ENCODE measurements around the gene ZNF488.

ZNF488 gene

DNA sequence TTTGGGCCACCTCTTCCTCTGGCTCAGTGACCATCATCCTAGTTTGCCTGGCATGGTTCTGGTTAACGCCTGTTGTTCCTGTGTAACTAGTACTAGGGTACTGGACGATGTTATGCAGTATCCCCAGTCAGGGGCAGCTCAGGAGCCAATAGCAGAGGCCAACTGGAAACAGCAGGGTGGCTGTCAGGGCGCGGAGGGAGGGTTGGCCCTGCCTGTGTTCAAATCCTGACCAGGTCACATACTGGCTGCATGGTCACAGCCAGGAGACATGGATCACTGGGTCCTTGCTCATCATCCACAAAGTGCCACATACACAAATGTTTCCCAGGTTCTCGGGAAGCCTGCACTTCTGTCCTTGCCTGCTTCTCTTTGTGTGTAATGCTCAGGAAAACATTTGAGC lies 48.2 kb downstream of the ZNF488 start:
- no peak overlapping the region for H3K4me3 ChIP-seq (ENCODE audit: low read length)
- H3K27me3 ChIP-seq (ENCODE audit: control insufficient read depth, insufficient read depth, low read length): no peaks in the 10 kb centered on the region
- H3K36me3 ChIP-seq (ENCODE audit: control insufficient read depth, insufficient read depth, low read length): no peaks in the 10 kb centered on the region
- H3K4me1 ChIP-seq (ENCODE audit: control insufficient read depth, insufficient read depth, low read length): peaks cover 8% of the 10 kb centered on the region
- H3K9ac ChIP-seq (ENCODE audit: low read length): no peak overlapping the region
- no peaks in the 10 kb centered on the region for H3K9me3 ChIP-seq (ENCODE audit: control insufficient read depth, low read length)

DNA sequence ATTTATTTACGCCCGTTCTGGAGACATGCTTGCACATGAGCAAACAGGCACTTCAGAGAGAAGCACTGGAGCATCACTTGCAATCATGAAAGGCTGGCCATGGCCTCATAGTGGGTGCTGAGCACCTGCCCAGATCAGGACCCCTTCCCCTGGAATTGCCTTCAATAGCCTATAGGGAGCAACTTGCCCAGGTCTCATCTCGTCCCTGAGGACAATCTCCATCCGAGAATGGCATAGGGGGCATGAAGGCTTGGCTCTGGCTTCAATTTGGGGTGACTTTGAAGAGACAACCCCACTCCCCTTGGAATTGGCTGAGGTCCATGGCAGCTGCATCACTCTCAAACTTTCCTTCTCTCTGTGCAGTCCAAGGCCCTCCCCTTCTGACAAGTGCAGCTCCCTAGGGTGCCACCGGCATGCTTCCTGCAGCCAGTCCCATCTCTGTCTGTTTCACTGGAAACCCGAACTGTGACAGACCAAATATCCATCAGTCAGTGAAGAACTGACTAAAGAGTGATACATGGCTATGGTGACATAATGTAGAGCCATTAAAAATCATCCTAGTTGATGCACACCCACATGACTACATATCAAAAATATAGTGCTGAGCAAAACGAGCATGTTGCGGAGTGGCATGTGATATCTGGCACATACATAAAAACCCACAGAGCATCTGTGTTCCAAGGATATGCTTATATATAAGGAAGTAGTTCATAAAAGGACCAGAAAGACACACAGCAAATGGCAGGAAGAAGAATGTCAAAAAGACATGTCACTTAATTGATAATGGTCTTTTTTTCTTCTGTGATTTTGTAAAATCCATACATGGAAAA lies 49.4 kb downstream of the ZNF488 start:
- no peak overlapping the region for H3K4me3 ChIP-seq (ENCODE audit: low read length)
- H3K9ac ChIP-seq (ENCODE audit: low read length): no peak overlapping the region
- no peaks in the 10 kb centered on the region for H3K27me3 ChIP-seq (ENCODE audit: control insufficient read depth, insufficient read depth, low read length)
- H3K9me3 ChIP-seq (ENCODE audit: control insufficient read depth, low read length): no peaks in the 10 kb centered on the region
- no peaks in the 10 kb centered on the region for H3K36me3 ChIP-seq (ENCODE audit: control insufficient read depth, insufficient read depth, low read length)
- peaks cover 20% of the 10 kb centered on the region for H3K4me1 ChIP-seq (ENCODE audit: control insufficient read depth, insufficient read depth, low read length)

GRCh38 chr10:47333532-47333931 lies 50.6 kb downstream of the ZNF488 start:
- Histone ChIP-seq H3K4me3 (ENCODE audit: low read length) (no peak overlapping the region), H3K27me3 (ENCODE audit: control insufficient read depth, insufficient read depth, low read length) (no peaks in the 10 kb centered on the region), H3K4me1 (ENCODE audit: control insufficient read depth, insufficient read depth, low read length) (peaks cover 21% of the 10 kb centered on the region), H3K36me3 (ENCODE audit: control insufficient read depth, insufficient read depth, low read length) (no peaks in the 10 kb centered on the region), H3K9ac (ENCODE audit: low read length) (no peak overlapping the region), H3K9me3 (ENCODE audit: control insufficient read depth, low read length) (no peaks in the 10 kb centered on the region)

- Histone ChIP-seq H3K36me3 (ENCODE audit: control insufficient read depth, insufficient read depth, low read length) (no peaks in the 10 kb centered on the region), H3K9ac (ENCODE audit: low read length) (no peak overlapping the region), H3K27me3 (ENCODE audit: control insufficient read depth, insufficient read depth, low read length) (no peaks in the 10 kb centered on the region), H3K4me1 (ENCODE audit: control insufficient read depth, insufficient read depth, low read length) (peaks cover 21% of the 10 kb centered on the region), H3K9me3 (ENCODE audit: control insufficient read depth, low read length) (no peaks in the 10 kb centered on the region), H3K4me3 (ENCODE audit: low read length) (no peak overlapping the region)
These were observed 51.1 kb downstream of the ZNF488 start for GRCh38 chr10:47332946-47333345.

DNA sequence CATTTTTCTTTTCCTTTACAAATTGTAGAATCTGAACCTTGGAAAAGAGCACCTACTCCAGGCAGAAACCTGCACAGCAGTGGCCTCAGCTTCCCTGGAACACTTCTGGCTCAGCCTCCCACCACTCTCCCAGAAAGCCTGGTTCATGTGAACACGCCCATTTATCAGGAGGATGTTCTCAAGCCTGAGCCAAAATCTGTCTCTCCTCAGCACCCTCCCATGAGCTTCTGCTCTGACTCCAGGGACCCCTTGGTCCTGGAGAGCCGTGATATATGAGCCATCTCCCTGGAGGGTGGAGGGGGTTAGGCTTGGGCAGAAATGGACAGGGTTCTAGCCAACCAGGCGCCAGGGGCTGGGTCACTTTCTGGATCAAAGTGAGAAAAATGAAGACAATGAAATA lies 51.7 kb downstream of the ZNF488 start:
- H3K9me3 ChIP-seq (ENCODE audit: control insufficient read depth, low read length): no peaks in the 10 kb centered on the region
- H3K4me3 ChIP-seq (ENCODE audit: low read length): no peak overlapping the region
- H3K27me3 ChIP-seq (ENCODE audit: control insufficient read depth, insufficient read depth, low read length): no peaks in the 10 kb centered on the region

DNA sequence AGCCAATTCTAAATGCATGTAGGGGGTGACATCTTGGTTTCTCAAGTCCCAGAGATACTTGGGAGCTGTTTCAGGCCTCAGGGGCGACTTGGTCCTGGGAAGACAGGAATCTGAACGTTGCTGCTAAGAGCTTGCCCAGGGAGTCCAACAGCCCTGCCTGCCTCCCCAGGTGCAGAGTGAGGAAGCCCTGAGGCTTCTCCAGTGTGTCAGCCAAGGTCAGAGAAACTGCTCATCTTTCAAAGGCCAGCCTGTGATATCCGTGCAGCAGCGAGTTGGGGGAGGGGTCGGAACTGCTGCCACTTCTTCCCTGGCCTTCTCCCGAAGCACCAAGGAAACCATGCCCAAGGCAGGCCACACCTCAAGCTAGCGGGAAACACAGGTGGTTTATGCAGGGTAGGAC lies 52.1 kb downstream of the ZNF488 start:
- H3K9me3 ChIP-seq (ENCODE audit: control insufficient read depth, low read length): no peaks in the 10 kb centered on the region

More for the DNA sequence above, 51.7 kb downstream of the ZNF488 start:
- Histone ChIP-seq H3K36me3 (ENCODE audit: control insufficient read depth, insufficient read depth, low read length) (no peaks in the 10 kb centered on the region), H3K9ac (ENCODE audit: low read length) (no peak overlapping the region), H3K4me1 (ENCODE audit: control insufficient read depth, insufficient read depth, low read length) (peaks cover 21% of the 10 kb centered on the region)

DNA sequence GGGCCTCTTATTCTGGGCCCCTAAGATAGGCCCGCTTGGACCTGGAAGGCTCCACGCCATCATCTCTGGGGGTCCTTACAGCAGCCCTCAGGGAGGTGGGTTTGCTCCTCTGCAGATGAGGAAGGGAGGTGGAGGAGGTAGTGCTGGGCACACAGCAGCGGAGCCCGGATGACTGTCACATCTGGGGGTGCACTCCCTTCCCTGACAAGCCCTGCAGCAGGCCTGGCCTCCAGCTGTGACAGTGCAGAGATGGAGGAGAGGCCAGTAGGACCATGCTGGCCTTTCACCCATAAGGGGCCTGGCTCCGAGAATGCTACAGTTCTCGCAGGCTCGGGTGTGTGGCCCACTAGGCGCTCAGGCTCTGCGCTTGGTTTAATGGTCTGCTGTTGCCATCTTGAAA lies 52.6 kb downstream of the ZNF488 start:
- Histone ChIP-seq H3K4me1 (ENCODE audit: control insufficient read depth, insufficient read depth, low read length) (peaks cover 28% of the 10 kb centered on the region), H3K36me3 (ENCODE audit: control insufficient read depth, insufficient read depth, low read length) (no peaks in the 10 kb centered on the region), H3K9me3 (ENCODE audit: control insufficient read depth, low read length) (no peaks in the 10 kb centered on the region), H3K27me3 (ENCODE audit: control insufficient read depth, insufficient read depth, low read length) (no peaks in the 10 kb centered on the region), H3K9ac (ENCODE audit: low read length) (no peak overlapping the region), H3K4me3 (ENCODE audit: low read length) (no peak overlapping the region)

More for the DNA sequence above, 52.1 kb downstream of the ZNF488 start:
- H3K4me1 ChIP-seq (ENCODE audit: control insufficient read depth, insufficient read depth, low read length): peaks cover 24% of the 10 kb centered on the region
- H3K4me3 ChIP-seq (ENCODE audit: low read length): no peak overlapping the region
- H3K9ac ChIP-seq (ENCODE audit: low read length): no peak overlapping the region
- no peaks in the 10 kb centered on the region for H3K36me3 ChIP-seq (ENCODE audit: control insufficient read depth, insufficient read depth, low read length)
- H3K27me3 ChIP-seq (ENCODE audit: control insufficient read depth, insufficient read depth, low read length): no peaks in the 10 kb centered on the region

DNA sequence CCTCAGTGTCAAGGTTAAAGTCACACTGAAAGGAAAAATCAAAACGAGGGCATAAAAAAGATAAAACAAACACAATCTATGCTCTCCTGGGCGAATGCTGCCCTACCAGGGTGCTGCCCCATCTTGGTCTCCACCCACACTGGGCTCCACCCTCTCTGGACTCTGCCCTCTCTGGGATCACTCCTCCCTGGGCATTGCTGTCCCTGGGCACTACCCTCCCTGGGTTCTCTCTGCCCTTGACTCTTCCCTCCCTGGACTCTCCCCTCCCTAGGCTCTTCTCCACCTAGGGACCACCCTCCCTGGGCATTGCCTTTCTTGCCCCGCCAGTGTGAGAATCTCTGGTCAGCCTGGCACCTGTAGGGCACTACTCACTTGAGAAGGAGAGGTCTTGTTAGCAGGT lies 53.3 kb downstream of the ZNF488 start:
- no peak overlapping the region for H3K9ac ChIP-seq (ENCODE audit: low read length)
- H3K27me3 ChIP-seq (ENCODE audit: control insufficient read depth, insufficient read depth, low read length): no peaks in the 10 kb centered on the region
- no peak overlapping the region for H3K4me3 ChIP-seq (ENCODE audit: low read length)
- H3K9me3 ChIP-seq (ENCODE audit: control insufficient read depth, low read length): no peaks in the 10 kb centered on the region
- H3K4me1 ChIP-seq (ENCODE audit: control insufficient read depth, insufficient read depth, low read length): peaks cover 35% of the 10 kb centered on the region
- no peaks in the 10 kb centered on the region for H3K36me3 ChIP-seq (ENCODE audit: control insufficient read depth, insufficient read depth, low read length)

- H3K9me3 ChIP-seq (ENCODE audit: control insufficient read depth, low read length): no peaks in the 10 kb centered on the region
- no peak overlapping the region for H3K4me3 ChIP-seq (ENCODE audit: low read length)
- no peak overlapping the region for H3K9ac ChIP-seq (ENCODE audit: low read length)
These were observed 53.7 kb downstream of the ZNF488 start for GRCh38 chr10:47330366-47330765.

DNA sequence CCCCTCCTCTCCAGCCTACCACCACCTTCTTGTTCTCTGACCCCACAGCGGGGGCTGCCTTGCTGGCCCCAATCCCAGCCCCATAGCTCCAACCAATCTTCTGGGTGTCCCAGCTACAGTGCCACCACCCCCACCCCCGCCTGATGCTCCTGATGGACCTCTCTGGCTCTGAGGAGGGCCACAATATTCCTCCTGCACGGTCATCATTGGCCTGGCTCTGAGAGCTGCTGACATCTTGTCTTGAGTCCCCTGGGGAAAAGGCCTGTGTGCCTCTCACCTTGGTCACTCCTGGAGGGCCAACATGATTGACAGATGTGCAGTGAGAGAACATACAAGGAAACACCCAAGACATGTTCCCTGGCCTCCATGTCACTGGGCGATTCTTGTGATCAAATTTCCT lies 54.2 kb downstream of the ZNF488 start:
- Histone ChIP-seq H3K4me3 (ENCODE audit: low read length) (no peak overlapping the region), H3K9ac (ENCODE audit: low read length) (no peak overlapping the region), H3K27me3 (ENCODE audit: control insufficient read depth, insufficient read depth, low read length) (no peaks in the 10 kb centered on the region), H3K36me3 (ENCODE audit: control insufficient read depth, insufficient read depth, low read length) (no peaks in the 10 kb centered on the region), H3K4me1 (ENCODE audit: control insufficient read depth, insufficient read depth, low read length) (peaks cover 39% of the 10 kb centered on the region), H3K9me3 (ENCODE audit: control insufficient read depth, low read length) (no peaks in the 10 kb centered on the region)

More at GRCh38 chr10:47330366-47330765, 53.7 kb downstream of the ZNF488 start:
- Histone ChIP-seq H3K4me1 (ENCODE audit: control insufficient read depth, insufficient read depth, low read length) (peaks cover 39% of the 10 kb centered on the region), H3K36me3 (ENCODE audit: control insufficient read depth, insufficient read depth, low read length) (no peaks in the 10 kb centered on the region), H3K27me3 (ENCODE audit: control insufficient read depth, insufficient read depth, low read length) (no peaks in the 10 kb centered on the region)

- Histone ChIP-seq H3K9ac (ENCODE audit: low read length) (no peak overlapping the region), H3K36me3 (ENCODE audit: control insufficient read depth, insufficient read depth, low read length) (no peaks in the 10 kb centered on the region), H3K4me1 (ENCODE audit: control insufficient read depth, insufficient read depth, low read length) (peaks cover 52% of the 10 kb centered on the region), H3K9me3 (ENCODE audit: control insufficient read depth, low read length) (no peaks in the 10 kb centered on the region), H3K27me3 (ENCODE audit: control insufficient read depth, insufficient read depth, low read length) (peaks cover 4% of the 10 kb centered on the region), H3K4me3 (ENCODE audit: low read length) (no peak overlapping the region)
These were observed 57.2 kb downstream of the ZNF488 start for GRCh38 chr10:47326927-47327330.

- no peak overlapping the region for H3K9ac ChIP-seq (ENCODE audit: low read length)
- H3K36me3 ChIP-seq (ENCODE audit: control insufficient read depth, insufficient read depth, low read length): no peaks in the 10 kb centered on the region
- no peaks in the 10 kb centered on the region for H3K9me3 ChIP-seq (ENCODE audit: control insufficient read depth, low read length)
- peaks cover 9% of the 10 kb centered on the region for H3K27me3 ChIP-seq (ENCODE audit: control insufficient read depth, insufficient read depth, low read length)
- H3K4me3 ChIP-seq (ENCODE audit: low read length): no peak overlapping the region
- peaks cover 49% of the 10 kb centered on the region for H3K4me1 ChIP-seq (ENCODE audit: control insufficient read depth, insufficient read depth, low read length)
These were observed 57.7 kb downstream of the ZNF488 start for GRCh38 chr10:47326306-47326926.

Data from mucosa of stomach (tissue), 1 donor.